ENCODE data around the gene TPCN1. TPM values are rescaled to one million over a fixed set of nuclear protein-coding genes. Genes with fewer than 3 reads are reported as not detected.

Gene TPCN1
- total RNA-seq, 1 experiment from 2014 or later = 13.5 TPM

DNA sequence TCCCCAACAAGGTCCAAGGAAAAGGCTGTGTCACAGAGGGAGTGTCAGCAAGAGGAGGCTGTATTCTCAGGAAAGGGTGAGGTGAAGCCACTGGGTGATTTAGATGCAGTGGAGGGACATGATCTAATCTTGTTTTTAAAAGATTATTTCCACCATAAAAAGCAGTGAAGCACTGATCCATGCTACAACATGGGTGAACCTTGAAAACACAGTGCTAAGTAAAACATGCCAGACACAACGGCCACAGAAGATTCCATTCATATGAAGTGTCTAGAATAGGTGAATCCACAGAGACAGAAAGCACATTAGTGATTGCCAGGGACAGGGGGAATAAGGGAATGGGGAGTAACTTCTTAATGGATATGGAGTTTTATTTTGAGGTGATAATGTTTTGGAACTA is 23.0 kb upstream of the TPCN1 start:
- no peaks in the 10 kb centered on the region for H4K20me1 ChIP-seq (ENCODE audit: control insufficient read depth, insufficient read depth, insufficient read length)
- Mint-ChIP-seq H3K4me1 (peaks cover 3 to 9% of the 10 kb centered on the region in 2 experiments; a peak in 3 of 4 replicates), H3K4me3 (no peak overlapping the region), H3K36me3 (ENCODE audit: insufficient read depth in 1 of 3, low read depth in 3 of 3) (peaks cover 0 to 5% (median 3%) of the 10 kb centered on the region in 3 experiments; a peak in 3 of 7 replicates), H3K9me3 (no peaks in the 10 kb centered on the region), H3K27ac (no peak overlapping the region), H3K27me3 (ENCODE audit: low read depth) (no peaks in the 10 kb centered on the region)
- H3K56ac ChIP-seq (ENCODE audit: insufficient read length, low read depth, low read length) = no peak overlapping the region
- H3K27ac ChIP-seq (ENCODE audit: insufficient read length, low read depth, low read length) = no peak overlapping the region
- no CpG with 5 or more reads among the region's 1 CpG for WGBS (ENCODE audit: extremely low coverage, insufficient read length, low lambda C conversion rate)
- H4K5ac ChIP-seq (ENCODE audit: insufficient read length, low read depth, low read length) = no peak overlapping the region
- TF ChIP-seq, protein P1, sequence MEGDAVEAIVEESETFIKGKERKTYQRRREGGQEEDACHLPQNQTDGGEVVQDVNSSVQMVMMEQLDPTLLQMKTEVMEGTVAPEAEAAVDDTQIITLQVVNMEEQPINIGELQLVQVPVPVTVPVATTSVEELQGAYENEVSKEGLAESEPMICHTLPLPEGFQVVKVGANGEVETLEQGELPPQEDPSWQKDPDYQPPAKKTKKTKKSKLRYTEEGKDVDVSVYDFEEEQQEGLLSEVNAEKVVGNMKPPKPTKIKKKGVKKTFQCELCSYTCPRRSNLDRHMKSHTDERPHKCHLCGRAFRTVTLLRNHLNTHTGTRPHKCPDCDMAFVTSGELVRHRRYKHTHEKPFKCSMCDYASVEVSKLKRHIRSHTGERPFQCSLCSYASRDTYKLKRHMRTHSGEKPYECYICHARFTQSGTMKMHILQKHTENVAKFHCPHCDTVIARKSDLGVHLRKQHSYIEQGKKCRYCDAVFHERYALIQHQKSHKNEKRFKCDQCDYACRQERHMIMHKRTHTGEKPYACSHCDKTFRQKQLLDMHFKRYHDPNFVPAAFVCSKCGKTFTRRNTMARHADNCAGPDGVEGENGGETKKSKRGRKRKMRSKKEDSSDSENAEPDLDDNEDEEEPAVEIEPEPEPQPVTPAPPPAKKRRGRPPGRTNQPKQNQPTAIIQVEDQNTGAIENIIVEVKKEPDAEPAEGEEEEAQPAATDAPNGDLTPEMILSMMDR (conservative IDR thresholded peaks at IDR 0.05) = no peak
- no peak overlapping the region for H4K91ac ChIP-seq (ENCODE audit: insufficient read length, low read depth, low read length)
- no peaks in the 10 kb centered on the region for H3K27me3 ChIP-seq (ENCODE audit: insufficient read depth, low read length)
- no peak overlapping the region for H3K4ac ChIP-seq (ENCODE audit: low read depth, low read length)
- H2BK12ac ChIP-seq (ENCODE audit: insufficient read length, low read depth, low read length) = no peak overlapping the region
- no peak overlapping the region for H2BK15ac ChIP-seq (ENCODE audit: low read depth, low read length)
- no peaks in the 10 kb centered on the region for H3K9me3 ChIP-seq (ENCODE audit: control insufficient read depth, low read depth, low read length)
- DNase-seq = no peak
- no peak overlapping the region for H4K8ac ChIP-seq (replicated peaks; ENCODE audit: insufficient read length, low read depth, low read length)
- H3K4me1 ChIP-seq (ENCODE audit: insufficient read depth, low read length) = no peaks in the 10 kb centered on the region
- no peak overlapping the region for H3T11ph ChIP-seq (ENCODE audit: low read length)
- H3K79me2 ChIP-seq (ENCODE audit: insufficient read depth, low read length) = no peaks in the 10 kb centered on the region
- no peak overlapping the region for H2AFZ ChIP-seq (ENCODE audit: low read length)
- H3K4me2 ChIP-seq (ENCODE audit: insufficient read depth, insufficient read length, low read length) = no peak overlapping the region
- no peak overlapping the region for H2BK20ac ChIP-seq (ENCODE audit: low read depth, low read length, poor library complexity, severe bottlenecking)
- H3K23ac ChIP-seq (ENCODE audit: insufficient read length, low read depth, low read length) = no peak overlapping the region
- H2BK120ac ChIP-seq (ENCODE audit: low read depth, low read length, poor library complexity, severe bottlenecking) = no peak overlapping the region
- H3K79me1 ChIP-seq (ENCODE audit: insufficient read depth, low read depth, low read length, poor library complexity, severe bottlenecking) = no peaks in the 10 kb centered on the region
- no peak overlapping the region for H3K9ac ChIP-seq (ENCODE audit: extremely low read depth, insufficient read length, low read length)
- H2AK5ac ChIP-seq (ENCODE audit: insufficient read length, low read length) = no peak overlapping the region
- H3K14ac ChIP-seq (ENCODE audit: insufficient read depth, low read length) = no peak overlapping the region
- H3K23me2 ChIP-seq (ENCODE audit: insufficient read length, low read depth, low read length, poor library complexity, severe bottlenecking) = no peaks in the 10 kb centered on the region
- H2BK5ac ChIP-seq (ENCODE audit: insufficient read length, low read length) = no peak overlapping the region
- H3K18ac ChIP-seq (ENCODE audit: insufficient read length, low read depth, low read length) = no peak overlapping the region

Measured in H9 (cell line).